ENCODE results near the gene UTP14A. TPM values are rescaled to one million over a fixed set of nuclear protein-coding genes. Genes with fewer than 3 reads are reported as not detected.

Gene UTP14A
- total and polyA plus RNA-seq, 8 donors: 9.0 to 18.3 (median 11.1) TPM

DNA sequence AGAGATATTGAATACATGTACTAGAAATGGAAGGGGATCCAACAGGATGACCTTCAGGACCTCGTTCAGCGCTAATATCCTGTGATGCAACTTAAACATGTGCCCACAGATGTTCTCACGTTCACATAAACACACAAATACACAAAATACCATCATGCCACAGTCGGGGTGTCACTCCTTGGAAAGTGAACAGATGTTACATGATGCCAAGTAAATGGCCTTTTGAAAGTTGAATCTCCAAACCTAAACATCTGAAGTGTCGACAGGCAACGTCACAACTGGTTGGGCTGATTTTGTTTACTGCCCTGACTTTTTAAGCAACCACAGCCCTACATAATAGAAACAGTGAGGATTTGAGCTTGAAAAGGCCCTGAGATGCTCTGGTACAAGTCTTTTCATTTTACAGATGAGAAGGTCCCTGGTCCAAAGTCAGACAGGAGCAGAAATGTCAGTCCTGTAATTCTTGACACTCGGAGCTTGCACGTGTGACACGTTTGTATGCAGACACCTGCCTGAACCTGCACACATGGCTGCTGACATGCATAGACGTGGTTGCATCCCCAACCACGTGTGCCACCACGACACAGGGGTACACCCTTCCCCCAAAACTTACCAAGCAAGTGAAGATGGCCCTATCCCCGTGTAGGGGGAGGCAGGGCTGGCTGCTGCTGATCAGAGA is 53.0 kb downstream of the UTP14A start:
- WGBS, 2 donors: 38 to 53% methylated on average over 13 of the region's 13 CpGs

DNA sequence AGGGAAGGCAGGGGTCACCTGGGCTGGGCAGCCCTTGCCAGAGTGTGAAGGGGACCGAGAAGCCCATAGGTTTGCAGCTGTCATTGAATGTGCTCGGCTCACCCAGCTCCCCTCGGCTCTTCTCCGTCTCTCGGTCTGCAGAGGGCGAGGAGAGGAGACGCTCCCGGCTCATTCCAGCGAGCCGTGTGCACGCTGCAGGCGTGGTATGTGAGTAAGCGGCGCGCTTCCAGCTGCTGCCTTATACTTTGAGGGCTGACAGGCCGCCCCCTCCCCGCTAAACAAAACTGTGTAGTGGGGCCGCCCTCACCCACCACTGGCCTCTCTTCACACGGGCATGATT is 53.5 kb downstream of the UTP14A start:
- ATAC-seq (no peak), DNase-seq (no peak), FAIRE-seq (no peak)
- Histone ChIP-seq H3K27me3 (no peaks in the 10 kb centered on the region), H3K4me3 (no peak overlapping the region), H3K27ac (no peak overlapping the region), H3K4me1 (no peaks in the 10 kb centered on the region), H3K9me3 (no peaks in the 10 kb centered on the region), H3K36me3 (no peaks in the 10 kb centered on the region)
- TF ChIP-seq, protein P1, sequence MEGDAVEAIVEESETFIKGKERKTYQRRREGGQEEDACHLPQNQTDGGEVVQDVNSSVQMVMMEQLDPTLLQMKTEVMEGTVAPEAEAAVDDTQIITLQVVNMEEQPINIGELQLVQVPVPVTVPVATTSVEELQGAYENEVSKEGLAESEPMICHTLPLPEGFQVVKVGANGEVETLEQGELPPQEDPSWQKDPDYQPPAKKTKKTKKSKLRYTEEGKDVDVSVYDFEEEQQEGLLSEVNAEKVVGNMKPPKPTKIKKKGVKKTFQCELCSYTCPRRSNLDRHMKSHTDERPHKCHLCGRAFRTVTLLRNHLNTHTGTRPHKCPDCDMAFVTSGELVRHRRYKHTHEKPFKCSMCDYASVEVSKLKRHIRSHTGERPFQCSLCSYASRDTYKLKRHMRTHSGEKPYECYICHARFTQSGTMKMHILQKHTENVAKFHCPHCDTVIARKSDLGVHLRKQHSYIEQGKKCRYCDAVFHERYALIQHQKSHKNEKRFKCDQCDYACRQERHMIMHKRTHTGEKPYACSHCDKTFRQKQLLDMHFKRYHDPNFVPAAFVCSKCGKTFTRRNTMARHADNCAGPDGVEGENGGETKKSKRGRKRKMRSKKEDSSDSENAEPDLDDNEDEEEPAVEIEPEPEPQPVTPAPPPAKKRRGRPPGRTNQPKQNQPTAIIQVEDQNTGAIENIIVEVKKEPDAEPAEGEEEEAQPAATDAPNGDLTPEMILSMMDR (IDR thresholded peaks at IDR 0.05): no peak
- intact Hi-C loops (cut with DNase I): no loop called here
- WGBS, 2 donors: 58 to 65% methylated on average over 19 of the region's 19 CpGs

More for the DNA sequence above, 53.0 kb downstream of the UTP14A start:
- TF ChIP-seq, protein P1 (IDR thresholded peaks at IDR 0.05): no peak
- no peaks in the 10 kb centered on the region for H3K36me3 ChIP-seq
- no peaks in the 10 kb centered on the region for H3K9me3 ChIP-seq
- DNase-seq: no peak
- no peak for ATAC-seq
- no peaks in the 10 kb centered on the region for H3K4me1 ChIP-seq
- no peak overlapping the region for H3K27ac ChIP-seq
- no peak overlapping the region for H3K4me3 ChIP-seq
- no peaks in the 10 kb centered on the region for H3K27me3 ChIP-seq
- intact Hi-C loops (cut with DNase I): no loop called here
- FAIRE-seq: no peak

DNA sequence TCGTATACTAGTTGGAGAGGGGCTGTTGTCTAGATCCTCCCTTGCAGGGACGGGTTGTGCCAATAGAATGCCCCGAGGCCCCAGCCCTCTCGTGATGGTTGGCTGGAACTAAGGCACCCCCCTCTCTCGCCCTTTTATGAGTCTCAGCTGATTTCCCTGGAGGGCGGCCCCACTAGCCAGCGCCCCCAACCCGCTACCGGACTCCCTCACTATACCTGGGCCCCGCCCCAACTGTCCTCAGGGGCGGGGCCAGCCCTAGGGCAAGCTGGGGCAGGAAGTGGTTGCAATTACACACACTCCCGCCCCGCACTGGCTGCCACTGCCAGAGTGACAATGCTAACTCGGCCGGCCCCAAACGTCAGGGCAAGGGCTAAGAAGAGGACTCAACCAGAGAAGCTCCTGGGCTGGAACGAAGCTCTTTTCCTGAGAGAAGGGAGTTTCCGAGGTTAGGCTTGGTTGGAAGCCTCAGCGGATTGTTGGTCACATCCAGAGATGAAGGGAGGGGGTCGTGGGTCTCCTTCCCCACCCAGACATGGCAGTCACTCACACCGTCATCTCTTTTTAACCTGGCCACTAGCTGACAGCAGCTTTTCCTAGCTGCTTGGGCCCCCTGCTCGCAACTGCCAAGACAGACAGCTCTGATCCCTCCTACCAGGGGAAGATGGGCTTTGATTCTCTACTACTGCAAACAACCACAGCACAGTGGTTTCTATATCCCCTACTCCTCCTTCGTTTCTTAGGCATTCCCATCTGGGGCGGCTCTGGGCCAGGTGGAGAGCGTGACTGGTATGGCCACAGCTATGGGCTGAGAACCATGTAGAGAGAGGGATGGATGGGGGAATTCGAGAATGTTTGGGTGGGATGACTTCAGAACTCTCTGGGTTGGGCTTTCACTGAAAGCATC is 55.5 kb downstream of the UTP14A start:
- Histone ChIP-seq H3K9me3 (no peaks in the 10 kb centered on the region), H3K27me3 (no peaks in the 10 kb centered on the region), H3K36me3 (no peaks in the 10 kb centered on the region), H3K4me1 (no peaks in the 10 kb centered on the region), H3K27ac (peak overlapping the region; percentile 2 to 39 (median 6)), H3K4me3 (peak overlapping the region in 2 of 4 donors; percentile 7 to 13)
- intact Hi-C loops (cut with DNase I): no loop called here
- FAIRE-seq (no peak), DNase-seq (peak; percentile 64 to 89 (median 76)), ATAC-seq (peak; percentile 86 to 90 (median 90))
- WGBS, 2 donors: 14 to 30% methylated on average over 26 of the region's 26 CpGs
- TF ChIP-seq, protein P1 (IDR thresholded peaks at IDR 0.05): no peak

DNA sequence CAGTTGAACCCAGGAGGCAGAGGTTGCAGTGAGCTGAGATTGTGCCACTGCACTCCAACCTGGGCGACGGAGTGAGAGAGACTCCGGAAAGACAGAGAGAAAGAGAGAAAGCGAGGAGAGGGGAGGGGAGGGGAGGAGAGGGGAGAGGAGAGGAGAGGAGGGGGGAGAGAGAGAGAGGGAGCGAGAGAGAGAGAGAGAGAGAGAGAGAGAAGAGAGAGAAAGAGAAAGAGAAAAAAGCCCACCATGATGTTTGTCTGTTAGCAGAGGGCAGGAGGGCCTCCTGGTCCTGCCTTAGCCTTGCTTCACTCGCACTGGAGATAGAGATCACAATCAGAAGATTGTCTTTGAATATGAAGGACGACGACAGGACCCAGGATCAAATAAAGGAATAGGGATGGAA is 57.8 kb downstream of the UTP14A start:
- 73 to 88% methylated on average over 8 of the region's 8 CpGs for WGBS, 2 donors
- H3K36me3 ChIP-seq: no peaks in the 10 kb centered on the region
- H3K27me3 ChIP-seq: no peaks in the 10 kb centered on the region
- TF ChIP-seq, protein P1 (IDR thresholded peaks at IDR 0.05): no peak
- FAIRE-seq (no peak), ATAC-seq (no peak), DNase-seq (no peak)
- H3K27ac ChIP-seq: no peak overlapping the region
- intact Hi-C loops (cut with DNase I): no loop called here
- H3K9me3 ChIP-seq: no peaks in the 10 kb centered on the region
- no peak overlapping the region for H3K4me3 ChIP-seq
- no peaks in the 10 kb centered on the region for H3K4me1 ChIP-seq
